ENCODE results near the gene CPEB4.

CPEB4 gene

GRCh38 chr5:173891308-173892116, 3.4 kb downstream of the CPEB4 start:
- Histone ChIP-seq H3K4me2 (ENCODE audit: low read length) (peak overlapping the region; percentile 34), H4K8ac (ENCODE audit: low read depth, low read length) (no peak overlapping the region), H3K4ac (ENCODE audit: low read depth, low read length) (no peak overlapping the region), H2AK5ac (ENCODE audit: low read length) (no peak overlapping the region), H3K27me3 (ENCODE audit: insufficient read depth, low read length) (no peaks in the 10 kb centered on the region), H3K14ac (ENCODE audit: low read length) (no peak overlapping the region), H3K18ac (ENCODE audit: low read length) (no peak overlapping the region), H2BK120ac (ENCODE audit: insufficient read depth, low read length, poor library complexity) (no peak overlapping the region), H3K4me1 (ENCODE audit: control insufficient read depth in 1 of 2, insufficient read depth in 2 of 2, low read length in 2 of 2) (peaks cover 4 to 7% of the 10 kb centered on the region in 2 experiments), H3K36me3 (ENCODE audit: control insufficient read depth in 1 of 2, insufficient read depth in 2 of 2, low read length in 2 of 2) (peaks cover 3 to 6% of the 10 kb centered on the region in 2 experiments), H3K79me1 (ENCODE audit: low read length) (peaks cover 8% of the 10 kb centered on the region), H2BK12ac (ENCODE audit: low read length) (no peak overlapping the region), H3K4me3 (ENCODE audit: low read depth, low read length) (no peak overlapping the region), H3K79me2 (ENCODE audit: control insufficient read depth, insufficient read depth, low read length, poor library complexity) (peaks cover 12% of the 10 kb centered on the region), H3K9ac (ENCODE audit: low read length) (no peak overlapping the region), H3K23ac (ENCODE audit: low read length) (no peak overlapping the region), H2AFZ (ENCODE audit: insufficient read depth, low read length, poor library complexity) (no peak overlapping the region), H2BK5ac (ENCODE audit: low read depth, low read length, poor library complexity) (no peak overlapping the region), H3K27ac (ENCODE audit: low read depth, low read length) (no peak overlapping the region), H4K91ac (ENCODE audit: low read depth, low read length) (no peak overlapping the region), H4K12ac (ENCODE audit: low read depth, low read length) (no peak overlapping the region), H3K9me3 (ENCODE audit: insufficient read depth, low read depth, low read length) (no peaks in the 10 kb centered on the region)
- WGBS (ENCODE audit: extremely low coverage, insufficient coverage, insufficient read length): no CpG with 5 or more reads among the region's 3 CpGs
- DNase-seq: no peak

- Histone ChIP-seq H2AFZ (ENCODE audit: insufficient read depth, low read length, poor library complexity) (no peak overlapping the region), H2BK12ac (ENCODE audit: low read length) (no peak overlapping the region), H3K9me3 (ENCODE audit: insufficient read depth, low read depth, low read length) (no peaks in the 10 kb centered on the region), H4K91ac (ENCODE audit: low read depth, low read length) (no peak overlapping the region), H3K9ac (ENCODE audit: low read length) (no peak overlapping the region), H3K79me1 (ENCODE audit: low read length) (peaks cover 4% of the 10 kb centered on the region), H3K23ac (ENCODE audit: low read length) (no peak overlapping the region), H4K8ac (ENCODE audit: low read depth, low read length) (no peak overlapping the region), H2BK120ac (ENCODE audit: insufficient read depth, low read length, poor library complexity) (no peak overlapping the region), H3K18ac (ENCODE audit: low read length) (no peak overlapping the region), H3K79me2 (ENCODE audit: control insufficient read depth, insufficient read depth, low read length, poor library complexity) (peaks cover 12% of the 10 kb centered on the region), H2BK5ac (ENCODE audit: low read depth, low read length, poor library complexity) (no peak overlapping the region), H4K12ac (ENCODE audit: low read depth, low read length) (no peak overlapping the region), H3K4ac (ENCODE audit: low read depth, low read length) (no peak overlapping the region), H3K27ac (ENCODE audit: low read depth, low read length) (no peak overlapping the region), H3K27me3 (ENCODE audit: insufficient read depth, low read length) (no peaks in the 10 kb centered on the region), H3K14ac (ENCODE audit: low read length) (no peak overlapping the region), H3K4me2 (ENCODE audit: low read length) (no peak overlapping the region), H3K36me3 (ENCODE audit: control insufficient read depth in 1 of 2, insufficient read depth in 2 of 2, low read length in 2 of 2) (peaks cover 3 to 6% of the 10 kb centered on the region in 2 experiments), H3K4me3 (ENCODE audit: low read depth, low read length) (no peak overlapping the region), H3K4me1 (ENCODE audit: control insufficient read depth in 1 of 2, insufficient read depth in 2 of 2, low read length in 2 of 2) (peaks cover 4 to 7% of the 10 kb centered on the region in 2 experiments), H2AK5ac (ENCODE audit: low read length) (no peak overlapping the region)
- WGBS (ENCODE audit: extremely low coverage, insufficient coverage, insufficient read length): no CpG with 5 or more reads among the region's 2 CpGs
- no peak for DNase-seq
These were observed 5.0 kb downstream of the CPEB4 start for GRCh38 chr5:173893192-173893561.

- no peak overlapping the region for H3K4me2 ChIP-seq (ENCODE audit: low read length)
- H3K4me3 ChIP-seq (ENCODE audit: low read depth, low read length): no peak overlapping the region
- no peaks in the 10 kb centered on the region for H3K79me1 ChIP-seq (ENCODE audit: low read length)
- H3K14ac ChIP-seq (ENCODE audit: low read length): no peak overlapping the region
- H3K23ac ChIP-seq (ENCODE audit: low read length): no peak overlapping the region
- no peaks in the 10 kb centered on the region for H3K27me3 ChIP-seq (ENCODE audit: insufficient read depth, low read length)
- peak in 1 of 2 donors; percentile 68 for DNase-seq
- peaks cover 0 to under 1% of the 10 kb centered on the region in 2 experiments for H3K4me1 ChIP-seq (ENCODE audit: control insufficient read depth in 1 of 2, insufficient read depth in 2 of 2, low read length in 2 of 2)
- WGBS (ENCODE audit: extremely low coverage, insufficient coverage, insufficient read length): no CpG with 5 or more reads among the region's 5 CpGs
- H2AK5ac ChIP-seq (ENCODE audit: low read length): no peak overlapping the region
- H4K8ac ChIP-seq (ENCODE audit: low read depth, low read length): no peak overlapping the region
- H2BK120ac ChIP-seq (ENCODE audit: insufficient read depth, low read length, poor library complexity): no peak overlapping the region
- no peak overlapping the region for H3K9ac ChIP-seq (ENCODE audit: low read length)
- no peaks in the 10 kb centered on the region for H3K9me3 ChIP-seq (ENCODE audit: insufficient read depth, low read depth, low read length)
- H2BK5ac ChIP-seq (ENCODE audit: low read depth, low read length, poor library complexity): no peak overlapping the region
- no peak overlapping the region for H2BK12ac ChIP-seq (ENCODE audit: low read length)
- no peak overlapping the region for H3K27ac ChIP-seq (ENCODE audit: low read depth, low read length)
- H2AFZ ChIP-seq (ENCODE audit: insufficient read depth, low read length, poor library complexity): no peak overlapping the region
- no peak overlapping the region for H4K12ac ChIP-seq (ENCODE audit: low read depth, low read length)
- H3K18ac ChIP-seq (ENCODE audit: low read length): no peak overlapping the region
- peaks cover 4% of the 10 kb centered on the region for H3K79me2 ChIP-seq (ENCODE audit: control insufficient read depth, insufficient read depth, low read length, poor library complexity)
- H3K4ac ChIP-seq (ENCODE audit: low read depth, low read length): no peak overlapping the region
- H3K36me3 ChIP-seq (ENCODE audit: control insufficient read depth in 1 of 2, insufficient read depth in 2 of 2, low read length in 2 of 2): peaks cover 3 to 4% of the 10 kb centered on the region in 2 experiments
- H4K91ac ChIP-seq (ENCODE audit: low read depth, low read length): no peak overlapping the region
These were observed 7.4 kb downstream of the CPEB4 start for GRCh38 chr5:173895401-173896165.

GRCh38 chr5:173896631-173897030, 8.5 kb downstream of the CPEB4 start:
- Histone ChIP-seq H4K8ac (ENCODE audit: low read depth, low read length) (no peak overlapping the region), H2AFZ (ENCODE audit: insufficient read depth, low read length, poor library complexity) (no peak overlapping the region), H3K18ac (ENCODE audit: low read length) (no peak overlapping the region), H2BK5ac (ENCODE audit: low read depth, low read length, poor library complexity) (no peak overlapping the region), H3K9ac (ENCODE audit: low read length) (no peak overlapping the region), H2AK5ac (ENCODE audit: low read length) (no peak overlapping the region), H3K9me3 (ENCODE audit: insufficient read depth, low read depth, low read length) (no peaks in the 10 kb centered on the region), H3K36me3 (ENCODE audit: control insufficient read depth in 1 of 2, insufficient read depth in 2 of 2, low read length in 2 of 2) (peaks cover 3 to 4% of the 10 kb centered on the region in 2 experiments), H3K4ac (ENCODE audit: low read depth, low read length) (no peak overlapping the region), H3K23ac (ENCODE audit: low read length) (no peak overlapping the region), H3K14ac (ENCODE audit: low read length) (no peak overlapping the region), H3K27me3 (ENCODE audit: insufficient read depth, low read length) (no peaks in the 10 kb centered on the region), H2BK120ac (ENCODE audit: insufficient read depth, low read length, poor library complexity) (no peak overlapping the region), H3K4me3 (ENCODE audit: low read depth, low read length) (no peak overlapping the region), H3K79me2 (ENCODE audit: control insufficient read depth, insufficient read depth, low read length, poor library complexity) (peaks cover 3% of the 10 kb centered on the region), H3K4me1 (ENCODE audit: control insufficient read depth in 1 of 2, insufficient read depth in 2 of 2, low read length in 2 of 2) (no peaks in the 10 kb centered on the region), H3K27ac (ENCODE audit: low read depth, low read length) (no peak overlapping the region), H3K4me2 (ENCODE audit: low read length) (no peak overlapping the region), H4K12ac (ENCODE audit: low read depth, low read length) (no peak overlapping the region), H4K91ac (ENCODE audit: low read depth, low read length) (no peak overlapping the region), H2BK12ac (ENCODE audit: low read length) (no peak overlapping the region), H3K79me1 (ENCODE audit: low read length) (no peaks in the 10 kb centered on the region)
- WGBS (ENCODE audit: extremely low coverage, insufficient coverage, insufficient read length): no CpG with 5 or more reads among the region's 4 CpGs
- no peak for DNase-seq
